MM.1S (cell line): ENCODE results near the gene IRS1.

Experiments
- CTCF ChIP-seq: fragments of 300-600 bp; sonication (generic); IDR thresholded peaks from 2 replicates; pipeline ENCODE4 v1.5.1; 2016; ENCODE audit warnings: antibody characterized with exemption, low read length, mixed read lengths
- EZH2 ChIP-seq: fragments of 300-600 bp; sonication (generic); optimal IDR thresholded peaks from 2 replicates; pipeline ENCODE3; 2017; ENCODE audit warnings: low read depth, mild to moderate bottlenecking, antibody characterized with exemption, low read length, mixed read lengths
- EZH2phosphoT487 ChIP-seq: fragments of 300-600 bp; sonication (generic); IDR thresholded peaks from 2 replicates; pipeline ENCODE4 v1.6.1; 2018; ENCODE audit warnings: antibody characterized with exemption, low read length

GRCh38 chr2:226691255-226691654, 108.4 kb downstream of the IRS1 start:
- TF ChIP-seq CTCF (no peak), EZH2phosphoT487 (no peak), EZH2 (no peak)
